Caco-2 (cell line): Measurements from ENCODE around the gene BANP. TPM values are rescaled to one million over a fixed set of nuclear protein-coding genes. Genes with fewer than 3 reads are reported as not detected.

Experiments used
- BruUV-seq: library from RNA; stranded (reverse); fragments of 400-500 nt; replicated peaks from 2 replicates; lab custom pipeline; 2021; lab: Mats Ljungman, UMichigan
- CTCF ChIA-PET: fragments of 300-600 bp; sonication (Branson Sonifier 250); formaldehyde crosslinking; loops from one replicate; lab custom pipeline; 2022; ENCODE audit warnings: antibody characterized with exemption; lab: Charles Lee
- POLR2A ChIA-PET: fragments of 300-600 bp; sonication (Branson Sonifier 250); formaldehyde crosslinking; loops from one replicate; lab custom pipeline; 2022; ENCODE audit warnings: antibody characterized with exemption; lab: Charles Lee
- DNase-seq, 2 experiments: peaks; one replicate each; pipeline versions ENCODE4 v3.0.0 to v3.0.0-alpha.2; 2020 to 2022
- H3K27me3 ChIP-seq: replicated peaks from 2 replicates; pipeline ENCODE4 v1.6.0; 2011; ENCODE audit warnings: low read length; ENCODE audit not compliant: control insufficient read depth, insufficient read depth
- H3K36me3 ChIP-seq: 2 replicates; pipeline ENCODE4 v1.5.1; 2011; ENCODE audit warnings: low read length; ENCODE audit not compliant: control insufficient read depth, insufficient read depth
- H3K4me1 ChIP-seq: fragments of 250-450 bp; sonication (Bioruptor Pico); 2 replicates; pipeline ENCODE4 v1.5.1; 2020; ENCODE audit warnings: mild to moderate bottlenecking
- H3K4me3 ChIP-seq: 2 replicates; pipeline ENCODE4 v1.5.1; 2011; ENCODE audit warnings: low read depth, mild to moderate bottlenecking, control low read depth, low read length
- H3K9me3 ChIP-seq: fragments of 250-450 bp; sonication (Bioruptor Pico); 2 replicates; pipeline ENCODE4 v1.5.1; 2020; ENCODE audit warnings: mild to moderate bottlenecking, moderate library complexity
- H3K27ac Mint-ChIP-seq: one replicate; pipeline ENCODE4 v1.8.0; 2022; ENCODE audit warnings: mixed read lengths; ENCODE audit not compliant: unreplicated experiment
- H3K27me3 Mint-ChIP-seq: one replicate; pipeline ENCODE4 v1.8.0; 2022; ENCODE audit warnings: mixed read lengths; ENCODE audit not compliant: insufficient read depth, unreplicated experiment
- H3K36me3 Mint-ChIP-seq: one replicate; pipeline ENCODE4 v1.8.0; 2022; ENCODE audit warnings: mild to moderate bottlenecking, mixed read lengths; ENCODE audit not compliant: insufficient read depth, unreplicated experiment
- H3K4me1 Mint-ChIP-seq: one replicate; pipeline ENCODE4 v1.8.0; 2022; ENCODE audit warnings: low read depth, mixed read lengths; ENCODE audit not compliant: unreplicated experiment
- H3K4me3 Mint-ChIP-seq: one replicate; pipeline ENCODE4 v1.8.0; 2022; ENCODE audit warnings: mild to moderate bottlenecking, moderate library complexity, mixed read lengths; ENCODE audit not compliant: unreplicated experiment
- H3K9me3 Mint-ChIP-seq: one replicate; pipeline ENCODE4 v1.8.0; 2022; ENCODE audit warnings: mixed read lengths; ENCODE audit not compliant: unreplicated experiment
- intact Hi-C: fragments of 100-400 bp; cut with micrococcal nuclease; formaldehyde crosslinking; loops from one replicate; pipeline ENCODE4 v1.10.0; 2022; ENCODE audit not compliant: unreplicated experiment
- total RNA-seq: library from RNA; stranded (reverse); gene quantifications from 2 replicates; pipeline ENCODE4 v1.2.3, GENCODE V29; 2022
- TF ChIP-seq, protein P1 (sequence below), 2 experiments: fragments of 200-600 bp in 1 of 2; IDR thresholded peaks; 1 replicate in 1 of 2; 2 replicates in 1 of 2; pipeline versions ENCODE4 v1.5.1 to v1.8.0; 2011 to 2022; ENCODE audit warnings: antibody characterized with exemption in 1 of 2, control low read depth in 1 of 2, inconsistent platforms in 1 of 2, low read depth in 1 of 2, low read length in 1 of 2, mild to moderate bottlenecking in 1 of 2, moderate library complexity in 1 of 2; ENCODE audit not compliant: insufficient read depth in 1 of 2, severe bottlenecking in 1 of 2, unreplicated experiment in 1 of 2

Gene BANP
- total RNA-seq, 1 experiment from 2014 or later = 44.4 TPM

DNA sequence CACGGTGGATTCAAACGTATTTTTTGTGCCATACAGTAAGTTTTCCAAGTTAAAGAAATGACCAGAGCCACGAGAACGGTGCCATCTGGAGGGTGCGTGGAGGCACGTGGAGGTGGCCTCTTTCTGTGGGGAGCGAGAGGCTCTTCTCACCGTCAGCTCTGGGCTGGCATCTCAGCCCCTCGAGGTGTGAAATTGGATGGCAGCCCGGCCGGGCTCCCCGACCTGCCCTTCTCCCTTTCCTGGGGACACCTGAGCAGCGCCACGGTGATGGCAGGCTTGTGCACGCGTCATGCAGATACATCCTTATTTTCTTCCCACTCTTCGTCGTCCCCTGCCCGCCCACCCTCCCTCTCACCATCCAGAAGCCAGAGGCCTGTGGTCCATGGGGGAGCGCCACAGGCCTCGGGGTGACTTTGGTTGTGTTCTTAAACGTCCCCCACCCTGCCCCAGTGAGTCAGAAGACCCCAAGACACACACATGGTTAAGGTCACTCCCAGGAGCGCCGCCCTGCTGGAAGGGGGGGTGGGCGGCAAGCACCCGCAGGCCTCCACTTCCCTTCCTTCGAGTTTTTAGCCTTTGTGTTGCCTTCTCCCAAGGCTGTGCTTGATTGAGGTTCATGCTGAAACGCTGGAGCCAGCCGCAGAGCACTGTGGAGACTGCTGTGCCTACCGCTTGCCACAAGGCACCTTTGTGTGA lies 109.4 kb downstream of the BANP start:
- Mint-ChIP-seq H3K4me1 (no peaks in the 10 kb centered on the region), H3K27me3 (no peaks in the 10 kb centered on the region), H3K36me3 (peaks cover 6% of the 10 kb centered on the region), H3K27ac (no peak overlapping the region), H3K4me3 (no peak overlapping the region), H3K9me3 (no peaks in the 10 kb centered on the region)
- Histone ChIP-seq H3K27me3 (no peaks in the 10 kb centered on the region), H3K4me3 (no peak overlapping the region), H3K4me1 (no peaks in the 10 kb centered on the region), H3K36me3 (peaks cover 2% of the 10 kb centered on the region; the same call in 1 of the 2 replicates), H3K9me3 (no peaks in the 10 kb centered on the region)
- ChIA-PET POLR2A (no interaction called here), CTCF (no interaction called here)
- TF ChIP-seq, protein P1, sequence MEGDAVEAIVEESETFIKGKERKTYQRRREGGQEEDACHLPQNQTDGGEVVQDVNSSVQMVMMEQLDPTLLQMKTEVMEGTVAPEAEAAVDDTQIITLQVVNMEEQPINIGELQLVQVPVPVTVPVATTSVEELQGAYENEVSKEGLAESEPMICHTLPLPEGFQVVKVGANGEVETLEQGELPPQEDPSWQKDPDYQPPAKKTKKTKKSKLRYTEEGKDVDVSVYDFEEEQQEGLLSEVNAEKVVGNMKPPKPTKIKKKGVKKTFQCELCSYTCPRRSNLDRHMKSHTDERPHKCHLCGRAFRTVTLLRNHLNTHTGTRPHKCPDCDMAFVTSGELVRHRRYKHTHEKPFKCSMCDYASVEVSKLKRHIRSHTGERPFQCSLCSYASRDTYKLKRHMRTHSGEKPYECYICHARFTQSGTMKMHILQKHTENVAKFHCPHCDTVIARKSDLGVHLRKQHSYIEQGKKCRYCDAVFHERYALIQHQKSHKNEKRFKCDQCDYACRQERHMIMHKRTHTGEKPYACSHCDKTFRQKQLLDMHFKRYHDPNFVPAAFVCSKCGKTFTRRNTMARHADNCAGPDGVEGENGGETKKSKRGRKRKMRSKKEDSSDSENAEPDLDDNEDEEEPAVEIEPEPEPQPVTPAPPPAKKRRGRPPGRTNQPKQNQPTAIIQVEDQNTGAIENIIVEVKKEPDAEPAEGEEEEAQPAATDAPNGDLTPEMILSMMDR (IDR thresholded peaks at IDR 0.05; ENCODE audit: insufficient read depth in 1 of 2, low read depth in 1 of 2, low read length in 1 of 2, severe bottlenecking in 1 of 2, unreplicated experiment in 1 of 2) = peak; percentile 14 to 31
- BruUV-seq = no TSS peak
- intact Hi-C loops = no loop called here
- no peak for DNase-seq

DNA sequence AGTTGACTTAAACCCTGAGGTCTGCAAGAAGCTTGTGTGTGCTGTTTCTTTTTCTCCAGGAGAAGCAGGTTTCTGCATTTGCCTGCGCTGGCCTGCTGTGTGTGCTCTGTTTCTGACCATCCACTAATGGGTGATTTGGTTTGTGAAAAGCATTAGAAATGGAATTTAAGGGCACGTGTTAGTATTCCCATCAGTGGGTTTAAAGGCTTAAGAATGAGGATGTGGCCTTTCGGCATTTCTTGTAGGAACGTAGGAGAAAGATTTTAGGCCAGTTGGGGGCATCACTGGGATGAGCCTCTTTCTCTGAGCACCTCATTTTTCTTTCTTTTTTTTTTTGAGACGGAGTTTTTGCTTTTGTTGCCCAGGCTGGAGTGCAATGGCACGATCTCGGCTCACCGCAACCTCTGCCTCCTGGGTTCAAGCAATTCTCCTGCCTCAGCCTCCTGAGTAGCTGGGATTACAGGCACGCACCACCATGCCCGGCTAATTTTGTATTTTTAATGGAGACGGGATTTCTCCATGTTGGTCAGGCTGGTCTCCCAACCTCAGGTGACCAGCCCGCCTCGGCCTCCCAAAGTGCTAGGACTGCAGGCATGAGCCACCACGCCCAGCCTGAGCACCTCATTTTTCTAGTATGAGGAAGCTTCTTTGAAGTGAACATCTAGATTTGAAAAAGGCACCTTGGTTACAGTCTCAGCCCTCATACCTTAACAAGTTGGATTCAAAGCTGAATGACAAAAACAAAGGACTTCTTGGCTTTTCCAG lies 110.3 kb downstream of the BANP start:
- peaks cover 2% of the 10 kb centered on the region; the same call in 1 of the 2 replicates for H3K36me3 ChIP-seq
- no peaks in the 10 kb centered on the region for H3K9me3 ChIP-seq
- no peaks in the 10 kb centered on the region for H3K27me3 Mint-ChIP-seq
- H3K4me3 Mint-ChIP-seq = no peak overlapping the region
- ChIA-PET CTCF (no interaction called here), POLR2A (no interaction called here)
- DNase-seq = no peak
- BruUV-seq = no TSS peak
- no peaks in the 10 kb centered on the region for H3K9me3 Mint-ChIP-seq
- no peaks in the 10 kb centered on the region for H3K27me3 ChIP-seq
- intact Hi-C loops = no loop called here
- H3K27ac Mint-ChIP-seq = no peak overlapping the region
- no peaks in the 10 kb centered on the region for H3K4me1 Mint-ChIP-seq
- H3K36me3 Mint-ChIP-seq = peaks cover 6% of the 10 kb centered on the region
- H3K4me3 ChIP-seq = no peak overlapping the region
- no peaks in the 10 kb centered on the region for H3K4me1 ChIP-seq
- TF ChIP-seq, protein P1 (IDR thresholded peaks at IDR 0.05; ENCODE audit: insufficient read depth in 1 of 2, low read depth in 1 of 2, low read length in 1 of 2, severe bottlenecking in 1 of 2, unreplicated experiment in 1 of 2) = no peak

DNA sequence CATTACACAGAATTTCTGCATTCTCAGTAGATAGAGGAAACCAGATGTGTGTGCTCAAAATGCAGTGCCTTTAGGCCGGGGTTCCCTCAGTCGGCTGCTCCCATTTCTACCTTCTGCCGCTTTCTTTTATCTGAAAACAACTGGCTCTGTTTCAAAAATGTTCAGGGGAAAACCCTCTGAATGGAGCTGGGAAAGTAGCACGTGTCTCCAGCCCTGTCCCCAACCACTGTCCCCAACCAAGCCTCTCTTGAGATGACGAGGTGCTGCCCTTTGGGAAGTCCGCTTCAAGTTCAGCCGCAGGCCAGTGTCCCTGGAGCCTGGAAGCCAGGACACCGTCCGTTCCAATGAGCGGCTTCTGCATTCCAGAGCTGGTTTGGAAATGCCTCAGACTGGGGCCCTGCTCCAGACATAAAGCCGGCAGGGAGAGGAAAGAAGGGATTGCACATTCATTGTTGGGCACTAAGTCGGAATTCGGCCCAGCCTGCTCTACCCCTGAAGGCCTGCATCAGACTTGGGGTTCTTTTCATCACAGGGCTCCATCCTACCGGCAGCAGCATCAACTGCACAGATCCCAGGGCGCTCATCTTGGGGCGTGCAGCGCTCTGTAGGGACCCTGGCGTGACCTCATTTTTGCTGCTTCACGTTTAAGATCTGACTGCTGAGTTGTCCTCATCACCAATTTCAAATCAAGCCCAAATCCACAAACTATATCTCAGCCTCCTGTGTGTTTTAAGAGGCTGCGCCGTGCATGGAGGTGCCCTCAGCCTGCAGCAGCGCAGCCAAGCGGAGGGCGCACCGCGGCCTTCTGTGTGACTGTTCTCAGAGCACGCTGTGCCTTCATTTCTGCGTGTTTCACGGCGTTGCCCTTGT lies 111.3 kb downstream of the BANP start:
- Histone ChIP-seq H3K4me3 (no peak overlapping the region), H3K27me3 (no peaks in the 10 kb centered on the region), H3K36me3 (peaks cover 2% of the 10 kb centered on the region; the same call in 1 of the 2 replicates), H3K9me3 (no peaks in the 10 kb centered on the region), H3K4me1 (no peaks in the 10 kb centered on the region)
- no peak overlapping the region for H3K27ac Mint-ChIP-seq
- peaks cover 6% of the 10 kb centered on the region for H3K36me3 Mint-ChIP-seq
- H3K9me3 Mint-ChIP-seq = no peaks in the 10 kb centered on the region
- ChIA-PET POLR2A (no interaction called here), CTCF (no interaction called here)
- DNase-seq = no peak
- intact Hi-C loops = no loop called here
- H3K4me3 Mint-ChIP-seq = no peak overlapping the region
- TF ChIP-seq, protein P1 (IDR thresholded peaks at IDR 0.05; ENCODE audit: insufficient read depth in 1 of 2, low read depth in 1 of 2, low read length in 1 of 2, severe bottlenecking in 1 of 2, unreplicated experiment in 1 of 2) = no peak
- H3K4me1 Mint-ChIP-seq = no peaks in the 10 kb centered on the region
- no TSS peak for BruUV-seq
- H3K27me3 Mint-ChIP-seq = no peaks in the 10 kb centered on the region
